Measurements from ENCODE around the gene CD300LG.

CD300LG gene

DNA sequence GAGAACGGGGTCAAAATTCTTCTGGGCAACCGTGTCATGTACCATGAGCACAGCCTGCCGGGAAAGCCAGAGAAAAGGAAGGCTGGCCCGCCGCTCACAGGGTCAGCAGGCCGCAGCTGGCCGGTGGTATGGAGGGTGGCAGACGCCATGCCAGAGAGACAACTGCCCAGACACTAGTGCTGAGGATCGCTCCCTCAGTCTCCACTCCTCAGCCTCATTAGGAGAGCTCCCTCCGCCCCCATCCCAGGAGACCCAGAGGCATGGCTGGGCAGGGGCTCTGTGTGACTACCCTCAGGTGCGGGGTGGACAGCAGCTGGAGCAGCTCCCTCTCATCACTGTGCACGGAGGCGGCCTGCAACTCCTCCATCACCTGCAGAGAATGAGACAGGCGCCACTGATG is 17.2 kb upstream of the CD300LG start:
- H3K23ac ChIP-seq (ENCODE audit: low read depth, low read length, poor library complexity) = no peak overlapping the region
- H2AFZ ChIP-seq (ENCODE audit: low read length) = no peak overlapping the region
- H3K9ac ChIP-seq (ENCODE audit: low read depth, low read length, poor library complexity) = no peak overlapping the region
- no peak overlapping the region for H3K27ac ChIP-seq (replicated peaks; ENCODE audit: low read length)
- H2BK120ac ChIP-seq (ENCODE audit: low read depth, low read length) = no peak overlapping the region
- no peak overlapping the region for H2BK15ac ChIP-seq (ENCODE audit: low read length)
- H2AK5ac ChIP-seq (ENCODE audit: low read depth, low read length) = no peak overlapping the region
- H3K4me3 ChIP-seq (ENCODE audit: low read length in 2 of 2) = no peak overlapping the region
- H4K91ac ChIP-seq (ENCODE audit: low read depth, low read length, poor library complexity) = no peak overlapping the region
- H3K9me3 ChIP-seq (replicated peaks in 1 of 2; ENCODE audit: control insufficient read depth in 2 of 2, insufficient read depth in 1 of 2, low read depth in 1 of 2, low read length in 2 of 2) = peaks cover 7 to 8% of the 10 kb centered on the region in 2 donors
- no peak overlapping the region for H3K4me2 ChIP-seq (ENCODE audit: insufficient read depth, low read length, poor library complexity, severe bottlenecking)
- H3K4me1 ChIP-seq (ENCODE audit: control insufficient read depth in 2 of 2, insufficient read depth in 1 of 2, low read depth in 1 of 2, low read length in 2 of 2) = peaks cover 4 to 5% of the 10 kb centered on the region in 2 donors
- H3K36me3 ChIP-seq (replicated peaks in 1 of 2; ENCODE audit: control insufficient read depth in 2 of 2, insufficient read depth in 2 of 2, low read length in 2 of 2) = peaks cover 0 to 12% of the 10 kb centered on the region in 2 donors
- H3K18ac ChIP-seq (ENCODE audit: low read length) = peak overlapping the region; percentile 12
- H3K14ac ChIP-seq (ENCODE audit: low read length) = no peak overlapping the region
- H3K27me3 ChIP-seq (ENCODE audit: control insufficient read depth in 3 of 3, insufficient read depth in 3 of 3, low read depth in 1 of 3, low read length in 3 of 3) = peaks cover 5 to 19% (median 6%) of the 10 kb centered on the region in 3 experiments
- H2BK5ac ChIP-seq (ENCODE audit: low read length) = no peak overlapping the region
- no peak overlapping the region for H3K4ac ChIP-seq (ENCODE audit: low read length)
- H3K79me1 ChIP-seq (ENCODE audit: low read depth, low read length) = peaks cover 2% of the 10 kb centered on the region
- H4K8ac ChIP-seq (ENCODE audit: low read depth, low read length) = no peak overlapping the region
- no peak for DNase-seq (ENCODE audit: low spot score)
- no CpG with 5 or more reads among the region's 14 CpGs for WGBS, 2 donors (ENCODE audit: extremely low coverage in 2 of 2, insufficient read length in 2 of 2, insufficient replicate concordance in 1 of 2)
- no peak overlapping the region for H2BK12ac ChIP-seq (ENCODE audit: low read length)

DNA sequence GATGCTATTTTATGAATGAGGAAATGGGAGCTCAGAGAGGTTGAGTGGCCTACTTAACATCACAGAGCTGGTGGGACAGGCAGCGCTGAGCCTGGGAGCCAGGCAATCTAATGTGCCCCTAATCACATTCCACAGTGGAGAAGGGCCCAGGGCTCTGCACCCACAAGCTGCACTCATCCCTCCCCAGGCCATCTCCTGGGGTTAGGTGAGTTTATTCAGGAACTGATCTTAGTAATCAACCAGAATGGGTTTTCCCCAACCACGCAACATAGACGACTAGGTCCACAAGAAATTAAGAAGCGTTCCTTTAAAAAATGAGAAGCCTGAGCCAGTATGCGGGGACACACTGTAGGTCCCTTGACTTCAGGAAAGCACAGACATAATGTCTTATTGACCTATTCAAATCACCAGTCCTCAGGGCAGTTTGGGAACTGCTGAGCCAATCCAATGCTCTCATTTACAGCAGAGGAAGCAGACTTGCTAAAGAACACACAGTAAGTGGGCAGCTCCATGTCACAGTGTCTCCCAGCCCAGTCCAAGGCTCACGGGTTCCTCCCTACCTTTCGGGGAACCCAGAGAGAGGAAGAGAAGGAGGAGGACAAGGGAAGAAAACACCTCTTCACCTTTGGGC is 16.4 kb upstream of the CD300LG start:
- no peak overlapping the region for H2BK5ac ChIP-seq (ENCODE audit: low read length)
- peaks cover 0 to 9% of the 10 kb centered on the region in 2 donors for H3K36me3 ChIP-seq (replicated peaks in 1 of 2; ENCODE audit: control insufficient read depth in 2 of 2, insufficient read depth in 2 of 2, low read length in 2 of 2)
- WGBS, 2 donors (ENCODE audit: extremely low coverage in 2 of 2, insufficient read length in 2 of 2, insufficient replicate concordance in 1 of 2) = no CpG with 5 or more reads among the region's 7 CpGs
- no peak overlapping the region for H2AFZ ChIP-seq (ENCODE audit: low read length)
- no peak overlapping the region for H3K14ac ChIP-seq (ENCODE audit: low read length)
- no peak overlapping the region for H3K4me2 ChIP-seq (ENCODE audit: insufficient read depth, low read length, poor library complexity, severe bottlenecking)
- no peak overlapping the region for H2BK15ac ChIP-seq (ENCODE audit: low read length)
- H3K23ac ChIP-seq (ENCODE audit: low read depth, low read length, poor library complexity) = no peak overlapping the region
- no peak overlapping the region for H4K8ac ChIP-seq (ENCODE audit: low read depth, low read length)
- no peak overlapping the region for H2BK12ac ChIP-seq (ENCODE audit: low read length)
- no peak for DNase-seq (ENCODE audit: low spot score)
- H3K4me3 ChIP-seq (ENCODE audit: low read length in 2 of 2) = no peak overlapping the region
- H4K91ac ChIP-seq (ENCODE audit: low read depth, low read length, poor library complexity) = no peak overlapping the region
- no peak overlapping the region for H2AK5ac ChIP-seq (ENCODE audit: low read depth, low read length)
- no peak overlapping the region for H2BK120ac ChIP-seq (ENCODE audit: low read depth, low read length)
- no peak overlapping the region for H3K9ac ChIP-seq (ENCODE audit: low read depth, low read length, poor library complexity)
- H3K79me1 ChIP-seq (ENCODE audit: low read depth, low read length) = peaks cover 2% of the 10 kb centered on the region
- H3K9me3 ChIP-seq (replicated peaks in 1 of 2; ENCODE audit: control insufficient read depth in 2 of 2, insufficient read depth in 1 of 2, low read depth in 1 of 2, low read length in 2 of 2) = peaks cover 7 to 8% of the 10 kb centered on the region in 2 donors
- peaks cover 5 to 19% (median 6%) of the 10 kb centered on the region in 3 experiments for H3K27me3 ChIP-seq (ENCODE audit: control insufficient read depth in 3 of 3, insufficient read depth in 3 of 3, low read depth in 1 of 3, low read length in 3 of 3)
- H3K18ac ChIP-seq (ENCODE audit: low read length) = no peak overlapping the region
- no peak overlapping the region for H3K27ac ChIP-seq (replicated peaks; ENCODE audit: low read length)
- H3K4ac ChIP-seq (ENCODE audit: low read length) = no peak overlapping the region
- peaks cover 4 to 5% of the 10 kb centered on the region in 2 donors for H3K4me1 ChIP-seq (ENCODE audit: control insufficient read depth in 2 of 2, insufficient read depth in 1 of 2, low read depth in 1 of 2, low read length in 2 of 2)

DNA sequence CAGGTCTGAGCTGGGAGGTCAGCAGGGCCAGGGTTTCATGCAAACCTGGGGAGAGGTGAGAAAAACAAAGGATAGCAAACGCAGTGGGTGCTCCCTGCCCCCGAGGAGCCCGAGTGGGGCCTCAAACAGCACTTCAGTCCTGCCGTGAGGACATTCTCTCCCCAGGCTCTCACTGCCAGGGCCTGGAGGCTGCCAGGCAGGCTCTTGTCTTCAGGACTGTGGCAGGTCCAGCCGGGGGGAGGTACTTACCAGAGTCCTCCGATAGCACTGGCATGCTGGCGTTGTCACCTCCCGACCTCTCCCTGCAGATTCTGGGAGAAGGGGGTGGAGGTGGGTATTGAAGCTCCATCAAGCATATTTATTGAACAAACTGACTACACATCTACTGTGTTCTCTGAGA is 15.3 kb upstream of the CD300LG start:
- Histone ChIP-seq H3K4me3 (ENCODE audit: low read length in 2 of 2) (no peak overlapping the region), H3K9ac (ENCODE audit: low read depth, low read length, poor library complexity) (no peak overlapping the region), H3K79me1 (ENCODE audit: low read depth, low read length) (peaks cover 2% of the 10 kb centered on the region), H3K27me3 (ENCODE audit: control insufficient read depth in 3 of 3, insufficient read depth in 3 of 3, low read depth in 1 of 3, low read length in 3 of 3) (peaks cover 5 to 19% (median 6%) of the 10 kb centered on the region in 3 experiments), H2BK15ac (ENCODE audit: low read length) (no peak overlapping the region), H3K4me1 (ENCODE audit: control insufficient read depth in 2 of 2, insufficient read depth in 1 of 2, low read depth in 1 of 2, low read length in 2 of 2) (peaks cover 4 to 5% of the 10 kb centered on the region in 2 donors), H3K4me2 (ENCODE audit: insufficient read depth, low read length, poor library complexity, severe bottlenecking) (no peak overlapping the region), H2AK5ac (ENCODE audit: low read depth, low read length) (no peak overlapping the region), H3K23ac (ENCODE audit: low read depth, low read length, poor library complexity) (no peak overlapping the region), H4K91ac (ENCODE audit: low read depth, low read length, poor library complexity) (no peak overlapping the region), H3K4ac (ENCODE audit: low read length) (no peak overlapping the region), H3K9me3 (replicated peaks in 1 of 2; ENCODE audit: control insufficient read depth in 2 of 2, insufficient read depth in 1 of 2, low read depth in 1 of 2, low read length in 2 of 2) (peaks cover 7 to 8% of the 10 kb centered on the region in 2 donors), H3K14ac (ENCODE audit: low read length) (no peak overlapping the region), H3K18ac (ENCODE audit: low read length) (no peak overlapping the region), H4K8ac (ENCODE audit: low read depth, low read length) (no peak overlapping the region), H3K36me3 (replicated peaks in 1 of 2; ENCODE audit: control insufficient read depth in 2 of 2, insufficient read depth in 2 of 2, low read length in 2 of 2) (peaks cover 0 to 7% of the 10 kb centered on the region in 2 donors), H3K27ac (replicated peaks; ENCODE audit: low read length) (no peak overlapping the region), H2BK5ac (ENCODE audit: low read length) (no peak overlapping the region), H2AFZ (ENCODE audit: low read length) (no peak overlapping the region), H2BK120ac (ENCODE audit: low read depth, low read length) (no peak overlapping the region), H2BK12ac (ENCODE audit: low read length) (no peak overlapping the region)
- DNase-seq (ENCODE audit: low spot score) = no peak
- no CpG with 5 or more reads among the region's 8 CpGs for WGBS, 2 donors (ENCODE audit: extremely low coverage in 2 of 2, insufficient read length in 2 of 2, insufficient replicate concordance in 1 of 2)

DNA sequence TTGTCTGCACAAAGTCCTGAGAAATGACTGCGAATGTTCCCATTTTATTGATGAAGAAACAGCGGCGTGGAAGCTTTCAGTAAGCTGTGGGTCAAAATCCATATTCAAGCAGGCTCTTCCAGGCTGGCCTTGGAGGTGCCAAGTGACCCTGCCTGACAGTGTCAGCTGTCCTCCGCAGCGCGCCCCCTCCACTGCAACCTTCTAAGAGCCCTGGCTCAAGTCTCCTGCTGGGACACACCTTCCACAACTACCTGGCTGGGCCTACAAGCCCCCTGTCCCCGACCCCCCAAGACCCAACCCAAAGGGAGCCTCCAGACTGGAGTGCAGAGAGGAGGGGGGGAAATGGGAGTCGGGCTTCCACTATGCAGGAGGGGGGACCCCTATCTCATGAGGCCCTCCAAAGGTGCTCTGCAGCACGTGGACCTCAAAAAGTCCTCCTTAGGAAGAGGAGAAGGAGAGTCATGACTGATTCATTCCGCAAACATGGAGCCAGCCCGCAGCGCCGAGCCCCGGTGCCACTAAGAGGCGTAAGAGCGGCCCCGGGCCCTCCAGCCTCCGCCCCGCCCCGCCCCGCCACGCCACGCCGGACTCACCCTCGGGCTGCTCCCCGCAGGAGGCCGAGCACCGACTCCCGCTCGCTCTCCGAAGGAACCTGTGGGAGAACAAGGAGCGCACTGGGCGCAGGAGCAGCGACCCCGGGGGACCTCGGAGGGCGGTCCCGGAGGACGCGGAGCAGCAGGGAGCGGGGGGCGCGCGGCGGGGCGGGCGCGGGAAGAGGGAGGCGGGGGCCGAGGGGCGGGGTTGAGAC is 14.6 kb upstream of the CD300LG start:
- no CpG with 5 or more reads among the region's 51 CpGs for WGBS, 2 donors (ENCODE audit: extremely low coverage in 2 of 2, insufficient read length in 2 of 2, insufficient replicate concordance in 1 of 2)
- H3K4me3 ChIP-seq (ENCODE audit: low read length in 2 of 2) = peak overlapping the region; percentile 63 to 91
- H3K79me1 ChIP-seq (ENCODE audit: low read depth, low read length) = peaks cover 2% of the 10 kb centered on the region
- no peak overlapping the region for H2BK12ac ChIP-seq (ENCODE audit: low read length)
- H2BK120ac ChIP-seq (ENCODE audit: low read depth, low read length) = peak overlapping the region; percentile 49
- peak overlapping the region; percentile 87 for H2BK15ac ChIP-seq (ENCODE audit: low read length)
- H3K23ac ChIP-seq (ENCODE audit: low read depth, low read length, poor library complexity) = peak overlapping the region; percentile 9
- H4K91ac ChIP-seq (ENCODE audit: low read depth, low read length, poor library complexity) = no peak overlapping the region
- peaks cover 5 to 19% (median 6%) of the 10 kb centered on the region in 3 experiments for H3K27me3 ChIP-seq (ENCODE audit: control insufficient read depth in 3 of 3, insufficient read depth in 3 of 3, low read depth in 1 of 3, low read length in 3 of 3)
- no peak overlapping the region for H3K27ac ChIP-seq (replicated peaks; ENCODE audit: low read length)
- peak overlapping the region; percentile 99 for H2AFZ ChIP-seq (ENCODE audit: low read length)
- H3K18ac ChIP-seq (ENCODE audit: low read length) = peak overlapping the region; percentile 98
- H3K36me3 ChIP-seq (replicated peaks in 1 of 2; ENCODE audit: control insufficient read depth in 2 of 2, insufficient read depth in 2 of 2, low read length in 2 of 2) = peaks cover 0 to 7% of the 10 kb centered on the region in 2 donors
- H2BK5ac ChIP-seq (ENCODE audit: low read length) = no peak overlapping the region
- peak overlapping the region; percentile 63 for H3K14ac ChIP-seq (ENCODE audit: low read length)
- H3K4me2 ChIP-seq (ENCODE audit: insufficient read depth, low read length, poor library complexity, severe bottlenecking) = peak overlapping the region; percentile 79
- peak overlapping the region; percentile 96 for H3K9ac ChIP-seq (ENCODE audit: low read depth, low read length, poor library complexity)
- no peak overlapping the region for H3K4ac ChIP-seq (ENCODE audit: low read length)
- H2AK5ac ChIP-seq (ENCODE audit: low read depth, low read length) = peak overlapping the region; percentile 4
- peaks cover 7 to 8% of the 10 kb centered on the region in 2 donors for H3K9me3 ChIP-seq (replicated peaks in 1 of 2; ENCODE audit: control insufficient read depth in 2 of 2, insufficient read depth in 1 of 2, low read depth in 1 of 2, low read length in 2 of 2)
- peaks cover 4 to 5% of the 10 kb centered on the region in 2 donors for H3K4me1 ChIP-seq (ENCODE audit: control insufficient read depth in 2 of 2, insufficient read depth in 1 of 2, low read depth in 1 of 2, low read length in 2 of 2)
- DNase-seq (ENCODE audit: low spot score) = no peak
- H4K8ac ChIP-seq (ENCODE audit: low read depth, low read length) = no peak overlapping the region
